ENCODE data around the gene GALNT5. TPM values are rescaled to one million over a fixed set of nuclear protein-coding genes. Genes with fewer than 3 reads are reported as not detected.

GALNT5 gene
- total RNA-seq, 1 donor from 2014 or later, result 40.2 TPM

- H3K4me3 ChIP-seq, result no peak overlapping the region
- intact Hi-C loops (cut with DNase I), result no loop called here
Observed at GRCh38 chr2:157231476-157231875, 26.0 kb upstream of the GALNT5 start.

GRCh38 chr2:157233506-157233905 lies 24.0 kb upstream of the GALNT5 start:
- H3K4me3 ChIP-seq, result no peak overlapping the region
- H3K9me3 ChIP-seq, result no peaks in the 10 kb centered on the region
- no peak for ATAC-seq
- no peak for DNase-seq
- TF ChIP-seq CTCF (IDR thresholded peaks at IDR 0.05), result no peak
- no peaks in the 10 kb centered on the region for H3K4me1 ChIP-seq
- H3K36me3 ChIP-seq, result no peaks in the 10 kb centered on the region
- H3K27me3 ChIP-seq, result no peaks in the 10 kb centered on the region
- H3K27ac ChIP-seq, result no peak overlapping the region
- intact Hi-C loops (cut with DNase I), result no loop called here

More at GRCh38 chr2:157231476-157231875, 26.0 kb upstream of the GALNT5 start:
- no peak for ATAC-seq
- H3K36me3 ChIP-seq, result no peaks in the 10 kb centered on the region
- H3K4me1 ChIP-seq, result no peaks in the 10 kb centered on the region
- H3K9me3 ChIP-seq, result no peaks in the 10 kb centered on the region
- no peaks in the 10 kb centered on the region for H3K27me3 ChIP-seq
- H3K27ac ChIP-seq, result no peak overlapping the region
- no peak for DNase-seq
- TF ChIP-seq CTCF (IDR thresholded peaks at IDR 0.05), result no peak

GRCh38 chr2:157236404-157236803 lies 21.1 kb upstream of the GALNT5 start:
- H3K27ac ChIP-seq, result no peak overlapping the region
- H3K36me3 ChIP-seq, result no peaks in the 10 kb centered on the region
- H3K4me3 ChIP-seq, result no peak overlapping the region
- intact Hi-C loops (cut with DNase I), result no loop called here
- no peaks in the 10 kb centered on the region for H3K4me1 ChIP-seq
- H3K27me3 ChIP-seq, result no peaks in the 10 kb centered on the region
- ATAC-seq (no peak), DNase-seq (no peak)
- H3K9me3 ChIP-seq, result no peaks in the 10 kb centered on the region
- TF ChIP-seq CTCF (IDR thresholded peaks at IDR 0.05), result no peak

- intact Hi-C loops (cut with DNase I), result no loop called here
- TF ChIP-seq CTCF (IDR thresholded peaks at IDR 0.05), result no peak
- H3K4me3 ChIP-seq, result no peak overlapping the region
Observed at GRCh38 chr2:157238296-157238695, 19.2 kb upstream of the GALNT5 start.

GRCh38 chr2:157244691-157245090 lies 12.8 kb upstream of the GALNT5 start:
- TF ChIP-seq CTCF (IDR thresholded peaks at IDR 0.05), result no peak
- H3K27ac ChIP-seq, result no peak overlapping the region
- no peak overlapping the region for H3K4me3 ChIP-seq
- intact Hi-C loops (cut with DNase I), result no loop called here
- H3K9me3 ChIP-seq, result no peaks in the 10 kb centered on the region
- no peaks in the 10 kb centered on the region for H3K4me1 ChIP-seq
- ATAC-seq (no peak), DNase-seq (no peak)
- H3K36me3 ChIP-seq, result no peaks in the 10 kb centered on the region
- no peaks in the 10 kb centered on the region for H3K27me3 ChIP-seq

More at GRCh38 chr2:157238296-157238695, 19.2 kb upstream of the GALNT5 start:
- DNase-seq (no peak), ATAC-seq (no peak)
- H3K36me3 ChIP-seq, result no peaks in the 10 kb centered on the region
- H3K27me3 ChIP-seq, result no peaks in the 10 kb centered on the region
- no peaks in the 10 kb centered on the region for H3K4me1 ChIP-seq
- H3K9me3 ChIP-seq, result no peaks in the 10 kb centered on the region
- no peak overlapping the region for H3K27ac ChIP-seq
